Measurements from ENCODE around the gene COPG2. TPM values are rescaled to one million over a fixed set of nuclear protein-coding genes. Genes with fewer than 3 reads are reported as not detected.

COPG2 gene
- total RNA-seq, 6 experiments from 2014 or later: 20.2 to 25.4 (median 23.9) TPM

- Mint-ChIP-seq H3K27me3 (ENCODE audit: insufficient read depth) (peaks cover 46% of the 10 kb centered on the region), H3K36me3 (ENCODE audit: low read depth) (peaks cover 13% of the 10 kb centered on the region), H3K9me3 (no peaks in the 10 kb centered on the region), H3K27ac (no peak overlapping the region), H3K4me3 (no peak overlapping the region), H3K4me1 (ENCODE audit: low read depth) (peaks cover 8% of the 10 kb centered on the region)
- TF ChIP-seq CTCF (IDR thresholded peaks at IDR 0.05): no peak
- no peak for DNase-seq
These were observed 185.5 kb downstream of the COPG2 start for GRCh38 chr7:130483031-130483430.

GRCh38 chr7:130481898-130482297, 186.7 kb downstream of the COPG2 start:
- Mint-ChIP-seq H3K27me3 (ENCODE audit: insufficient read depth) (peaks cover 48% of the 10 kb centered on the region), H3K27ac (no peak overlapping the region), H3K4me3 (no peak overlapping the region), H3K9me3 (no peaks in the 10 kb centered on the region), H3K36me3 (ENCODE audit: low read depth) (peaks cover 13% of the 10 kb centered on the region), H3K4me1 (ENCODE audit: low read depth) (peaks cover 7% of the 10 kb centered on the region)
- no peak for TF ChIP-seq CTCF (IDR thresholded peaks at IDR 0.05)
- DNase-seq: no peak

GRCh38 chr7:130479716-130480400, 188.7 kb downstream of the COPG2 start:
- peaks cover 2% of the 10 kb centered on the region for H3K36me3 Mint-ChIP-seq (ENCODE audit: low read depth)
- H3K4me3 Mint-ChIP-seq: no peak overlapping the region
- H3K4me1 Mint-ChIP-seq (ENCODE audit: low read depth): peaks cover 11% of the 10 kb centered on the region

GRCh38 chr7:130478991-130479390, 189.6 kb downstream of the COPG2 start:
- H3K27me3 Mint-ChIP-seq (ENCODE audit: insufficient read depth): peaks cover 41% of the 10 kb centered on the region
- no peak overlapping the region for H3K4me3 Mint-ChIP-seq
- DNase-seq: no peak
- no peaks in the 10 kb centered on the region for H3K36me3 Mint-ChIP-seq (ENCODE audit: low read depth)
- H3K27ac Mint-ChIP-seq: no peak overlapping the region
- H3K4me1 Mint-ChIP-seq (ENCODE audit: low read depth): peaks cover 7% of the 10 kb centered on the region
- TF ChIP-seq CTCF (IDR thresholded peaks at IDR 0.05): no peak
- H3K9me3 Mint-ChIP-seq: no peaks in the 10 kb centered on the region

More at GRCh38 chr7:130479716-130480400, 188.7 kb downstream of the COPG2 start:
- no peak for TF ChIP-seq CTCF (IDR thresholded peaks at IDR 0.05)
- no peak for DNase-seq
- Mint-ChIP-seq H3K9me3 (no peaks in the 10 kb centered on the region), H3K27ac (no peak overlapping the region), H3K27me3 (ENCODE audit: insufficient read depth) (peaks cover 39% of the 10 kb centered on the region)

GRCh38 chr7:130476297-130477150, 192.0 kb downstream of the COPG2 start:
- no peak for TF ChIP-seq CTCF (IDR thresholded peaks at IDR 0.05)
- H3K27ac Mint-ChIP-seq: no peak overlapping the region
- H3K4me3 Mint-ChIP-seq: no peak overlapping the region
- no peaks in the 10 kb centered on the region for H3K9me3 Mint-ChIP-seq
- DNase-seq: peak; percentile 15
- peaks cover 7% of the 10 kb centered on the region for H3K4me1 Mint-ChIP-seq (ENCODE audit: low read depth)
- peaks cover 32% of the 10 kb centered on the region for H3K27me3 Mint-ChIP-seq (ENCODE audit: insufficient read depth)
- no peaks in the 10 kb centered on the region for H3K36me3 Mint-ChIP-seq (ENCODE audit: low read depth)
